ENCODE measurements around the gene PCDHA4.

- TF ChIP-seq POLR2AphosphoS5 (IDR thresholded peaks at IDR 0.05; ENCODE audit: low read depth, low read length) (no peak), TAF1 (IDR thresholded peaks at IDR 0.05; ENCODE audit: borderline replicate concordance, insufficient read depth, low read length) (no peak), SIN3A (IDR thresholded peaks at IDR 0.05; ENCODE audit: borderline replicate concordance, insufficient read depth, low read length) (no peak)
- TF ChIP-seq, protein P1, sequence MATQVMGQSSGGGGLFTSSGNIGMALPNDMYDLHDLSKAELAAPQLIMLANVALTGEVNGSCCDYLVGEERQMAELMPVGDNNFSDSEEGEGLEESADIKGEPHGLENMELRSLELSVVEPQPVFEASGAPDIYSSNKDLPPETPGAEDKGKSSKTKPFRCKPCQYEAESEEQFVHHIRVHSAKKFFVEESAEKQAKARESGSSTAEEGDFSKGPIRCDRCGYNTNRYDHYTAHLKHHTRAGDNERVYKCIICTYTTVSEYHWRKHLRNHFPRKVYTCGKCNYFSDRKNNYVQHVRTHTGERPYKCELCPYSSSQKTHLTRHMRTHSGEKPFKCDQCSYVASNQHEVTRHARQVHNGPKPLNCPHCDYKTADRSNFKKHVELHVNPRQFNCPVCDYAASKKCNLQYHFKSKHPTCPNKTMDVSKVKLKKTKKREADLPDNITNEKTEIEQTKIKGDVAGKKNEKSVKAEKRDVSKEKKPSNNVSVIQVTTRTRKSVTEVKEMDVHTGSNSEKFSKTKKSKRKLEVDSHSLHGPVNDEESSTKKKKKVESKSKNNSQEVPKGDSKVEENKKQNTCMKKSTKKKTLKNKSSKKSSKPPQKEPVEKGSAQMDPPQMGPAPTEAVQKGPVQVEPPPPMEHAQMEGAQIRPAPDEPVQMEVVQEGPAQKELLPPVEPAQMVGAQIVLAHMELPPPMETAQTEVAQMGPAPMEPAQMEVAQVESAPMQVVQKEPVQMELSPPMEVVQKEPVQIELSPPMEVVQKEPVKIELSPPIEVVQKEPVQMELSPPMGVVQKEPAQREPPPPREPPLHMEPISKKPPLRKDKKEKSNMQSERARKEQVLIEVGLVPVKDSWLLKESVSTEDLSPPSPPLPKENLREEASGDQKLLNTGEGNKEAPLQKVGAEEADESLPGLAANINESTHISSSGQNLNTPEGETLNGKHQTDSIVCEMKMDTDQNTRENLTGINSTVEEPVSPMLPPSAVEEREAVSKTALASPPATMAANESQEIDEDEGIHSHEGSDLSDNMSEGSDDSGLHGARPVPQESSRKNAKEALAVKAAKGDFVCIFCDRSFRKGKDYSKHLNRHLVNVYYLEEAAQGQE (IDR thresholded peaks at IDR 0.05; ENCODE audit: insufficient read depth in 1 of 2, low read depth in 2 of 2, low read length in 2 of 2): no peak
Observed at GRCh38 chr5:140795259-140795641, 11.6 kb upstream of the PCDHA4 start.

Data from PFSK-1 (cell line).